HepG2 (cell line): Measurements from ENCODE around the gene TTC32. TPM values are rescaled to one million over a fixed set of nuclear protein-coding genes. Genes with fewer than 3 reads are reported as not detected.

Experiments used
- ATF3 ChIP-seq: sonication (generic); formaldehyde crosslinking; IDR thresholded peaks from 2 replicates; pipeline ENCODE4 v1.4.0; 2020; ENCODE audit warnings: missing genetic modification reagents
- CSRNP2 ChIP-seq: sonication (generic); formaldehyde crosslinking; conservative IDR thresholded peaks from 2 replicates; pipeline ENCODE4 v1.8.0; 2022; ENCODE audit warnings: low read depth, missing genetic modification reagents
- KAT7 ChIP-seq: IDR thresholded peaks from 2 replicates; pipeline ENCODE4 v1.6.1; 2018; ENCODE audit warnings: borderline replicate concordance, missing compliant biosample characterization
- LCORL ChIP-seq, 2 experiments: fragments of 450-650 bp in 1 of 2; sonication (generic) in 1 of 2; formaldehyde crosslinking in 1 of 2; IDR thresholded peaks; 2 replicates each; pipeline versions ENCODE4 v1.5.0 to v1.6.1; 2017 to 2020; ENCODE audit warnings: antibody characterized with exemption in 1 of 2, missing genetic modification reagents in 1 of 2
- MTA1 ChIP-seq: sonication (generic); formaldehyde crosslinking; IDR thresholded peaks from 2 replicates; pipeline ENCODE4 v1.4.0; 2020; ENCODE audit warnings: missing genetic modification reagents, mild to moderate bottlenecking, borderline replicate concordance
- NRL ChIP-seq: sonication (generic); formaldehyde crosslinking; IDR thresholded peaks from 2 replicates; pipeline ENCODE4 v1.5.0; 2020; ENCODE audit warnings: missing genetic modification reagents, mild to moderate bottlenecking, moderate library complexity, borderline replicate concordance
- SMARCE1 ChIP-seq: fragments of 450-650 bp; IDR thresholded peaks from 2 replicates; pipeline ENCODE4 v1.6.1; 2017; ENCODE audit warnings: borderline replicate concordance
- SMYD3 ChIP-seq: sonication (generic); formaldehyde crosslinking; IDR thresholded peaks from 2 replicates; pipeline ENCODE4 v1.8.1; 2023; ENCODE audit warnings: mild to moderate bottlenecking, missing genetic modification reagents
- TFE3 ChIP-seq: IDR thresholded peaks from 2 replicates; pipeline ENCODE4 v1.6.1; 2016
- TIGD3 ChIP-seq: sonication (generic); formaldehyde crosslinking; IDR thresholded peaks from 2 replicates; pipeline ENCODE4 v1.5.1; 2020; ENCODE audit warnings: mild to moderate bottlenecking, missing genetic modification reagents, borderline replicate concordance
- ZNF276 ChIP-seq: sonication (generic); formaldehyde crosslinking; IDR thresholded peaks from 2 replicates; pipeline ENCODE4 v1.4.0; 2020; ENCODE audit warnings: mild to moderate bottlenecking, low read depth, missing genetic modification reagents
- ZNF3 ChIP-seq: IDR thresholded peaks from 2 replicates; pipeline ENCODE4 v1.7.0; 2017; ENCODE audit warnings: inconsistent platforms
- ZNF770 ChIP-seq: sonication (generic); formaldehyde crosslinking; IDR thresholded peaks from 2 replicates; pipeline ENCODE4 v1.5.0; 2020; ENCODE audit warnings: mild to moderate bottlenecking, missing genetic modification reagents
- ZSCAN21 ChIP-seq: sonication (generic); formaldehyde crosslinking; IDR thresholded peaks from 2 replicates; pipeline ENCODE4 v1.8.0; 2022; ENCODE audit warnings: mild to moderate bottlenecking, missing genetic modification reagents, moderate library complexity, borderline replicate concordance
- ZXDC ChIP-seq: sonication (generic); formaldehyde crosslinking; IDR thresholded peaks from 2 replicates; pipeline ENCODE4 v1.5.0; 2020; ENCODE audit warnings: mild to moderate bottlenecking, missing genetic modification reagents
- polyA plus RNA-seq, 8 experiments: library from polyadenylated mRNA; depleted of rRNA in 3 of 8; stranded (reverse) in 7 of 8; unstranded in 1 of 8; fragments of >200 nt; fragmentation: Illumina TruSeq in 4 of 8; extraction: Trizol in 4 of 8; gene quantifications; 2 replicates each; pipeline versions ENCODE4 v1.2.1 to v1.2.3, GENCODE V29; 2011 to 2016; ENCODE audit warnings: low read depth in 4 of 8, missing spikeins in 1 of 8, mixed read lengths in 1 of 8; ENCODE audit not compliant: insufficient read depth in 1 of 8
- total RNA-seq, 5 experiments: library from RNA; depleted of rRNA; stranded (reverse); fragments of >200 nt; fragmentation: Illumina TruSeq; extraction: Trizol; gene quantifications; 2 replicates each; pipeline ENCODE4 v1.2.3, GENCODE V29; 2016; ENCODE audit warnings: low read depth in 1 of 5

TTC32 gene
- total and polyA plus RNA-seq, 2 of the 13 experiments (the other 11 are each of a cell fraction or from before 2014, with no cell fraction given), result 21.6 to 38.3 TPM

- peak; percentile 89 for TF ChIP-seq KAT7
- TF ChIP-seq ZNF3 (CRISPR knock-in tag), result no peak; the same call in 1 of the 2 replicates
- peak; percentile 84 for TF ChIP-seq ZSCAN21 (CRISPR knock-in tag)
- TF ChIP-seq ZNF276, result peak; percentile 95
- peak; percentile 52; the same call in 1 of the 2 replicates for TF ChIP-seq ZXDC (CRISPR knock-in tag)
- no peak for TF ChIP-seq LCORL (IDR thresholded peaks at IDR 0.05)
- no peak; the same call in 1 of the 2 replicates for TF ChIP-seq LCORL (CRISPR knock-in tag; IDR thresholded peaks at IDR 0.05)
- peak; percentile 91; the same call in 1 of the 2 replicates for TF ChIP-seq NRL (CRISPR knock-in tag)
- peak; percentile 92; the same call in 1 of the 2 replicates for TF ChIP-seq TIGD3 (CRISPR knock-in tag)
- TF ChIP-seq SMARCE1, result no peak
- peak; percentile 49; the same call in 1 of the 2 replicates for TF ChIP-seq MTA1 (CRISPR knock-in tag)
- TF ChIP-seq CSRNP2 (CRISPR knock-in tag), result no peak
- peak; percentile 64 for TF ChIP-seq ATF3 (CRISPR knock-in tag)
- peak; percentile 87 for TF ChIP-seq ZNF770 (CRISPR knock-in tag)
- TF ChIP-seq SMYD3 (CRISPR knock-in tag), result peak; percentile 63; the same call in 1 of the 2 replicates
- peak; percentile 56; the same call in 1 of the 2 replicates for TF ChIP-seq TFE3
These were observed at the start of gene TTC32 (continued) for GRCh38 chr2:19901442-19902215.
